SIG-M5 treated with dmso at 0.1 percent for 504 hours (cell line): ENCODE data around the gene LENG1.

Experiments used
- DNase-seq: peaks from one replicate; lab custom pipeline; 2025; ENCODE audit not compliant: unreplicated experiment; lab: John Stamatoyannopoulos, UW

Gene LENG1

DNA sequence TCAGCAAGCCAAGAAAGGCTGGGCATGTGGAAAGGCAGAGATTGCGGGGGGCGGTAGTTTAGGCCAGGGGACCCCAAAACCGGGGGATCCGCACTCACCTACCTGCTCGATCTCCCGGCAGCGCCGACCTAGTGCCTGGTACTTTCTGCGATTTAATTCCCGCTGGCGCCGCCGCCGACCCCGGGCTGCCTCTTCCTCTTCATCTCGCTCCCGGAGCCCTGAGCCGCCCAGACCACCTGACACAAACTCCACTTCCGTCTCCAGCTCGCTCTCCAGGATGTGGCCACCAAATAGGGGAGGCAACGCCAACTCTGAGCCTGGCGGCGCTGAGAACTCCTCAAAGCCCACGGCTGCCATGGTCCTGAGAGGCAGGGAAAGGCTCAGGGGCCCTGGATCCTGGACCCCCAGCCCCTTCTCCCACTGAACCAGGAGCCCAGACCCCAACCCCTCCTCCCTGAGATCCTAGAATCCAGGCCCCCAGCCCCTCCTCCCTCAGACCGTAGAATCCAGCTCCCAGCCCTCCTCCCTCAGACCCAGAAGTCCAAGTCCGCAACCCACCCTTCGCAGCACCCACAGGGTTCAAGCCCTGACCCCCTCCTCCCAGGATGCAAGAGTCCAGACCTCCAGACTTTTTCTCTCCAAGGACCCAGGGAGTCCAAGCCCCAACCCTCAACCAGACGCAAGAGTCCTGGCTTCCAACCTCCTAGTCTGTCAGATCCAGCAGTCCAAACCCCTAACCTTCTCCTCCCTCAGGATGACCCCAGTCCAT, 45.0 kb downstream of the LENG1 start:
- DNase-seq = peak; percentile 81

DNA sequence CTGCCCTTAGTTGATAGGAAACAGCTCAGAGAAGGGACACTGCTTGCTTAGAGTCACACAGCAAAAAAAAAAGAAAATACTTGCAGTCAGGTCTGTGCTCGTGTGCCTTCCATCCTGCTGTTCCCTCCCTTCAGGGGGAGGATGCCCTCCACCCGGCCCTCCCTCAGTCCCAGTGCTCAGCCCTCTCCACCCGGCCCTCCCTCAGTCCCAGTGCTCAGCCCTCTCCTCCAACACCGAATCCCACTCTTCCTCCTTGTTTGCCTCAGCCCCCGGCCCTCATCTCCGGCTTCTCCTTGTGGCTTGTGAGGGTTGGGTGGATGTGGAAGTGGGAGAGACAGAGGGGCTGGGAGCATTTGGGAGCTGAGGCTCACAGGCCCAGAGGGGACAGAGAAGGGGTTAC, 49.9 kb downstream of the LENG1 start:
- no peak for DNase-seq

DNA sequence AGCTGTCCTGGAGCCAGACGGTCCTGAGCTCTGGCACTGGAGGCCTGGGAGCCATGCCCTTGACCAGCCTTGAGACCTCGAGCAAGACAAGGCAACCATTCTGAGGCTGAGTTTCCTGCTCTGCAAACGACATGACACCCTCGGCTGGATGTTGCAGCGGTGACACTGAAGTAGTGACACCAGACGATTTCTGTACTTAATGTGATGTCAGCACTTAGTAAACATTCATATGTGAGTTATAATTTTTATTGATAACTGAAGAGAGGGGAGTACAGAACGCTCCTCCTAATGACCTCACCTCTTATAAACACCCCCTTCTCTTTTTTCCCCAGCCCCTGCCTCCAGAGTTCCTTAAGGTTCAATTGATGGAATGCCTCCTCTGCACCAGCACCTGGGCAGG, 51.0 kb downstream of the LENG1 start:
- DNase-seq = no peak

DNA sequence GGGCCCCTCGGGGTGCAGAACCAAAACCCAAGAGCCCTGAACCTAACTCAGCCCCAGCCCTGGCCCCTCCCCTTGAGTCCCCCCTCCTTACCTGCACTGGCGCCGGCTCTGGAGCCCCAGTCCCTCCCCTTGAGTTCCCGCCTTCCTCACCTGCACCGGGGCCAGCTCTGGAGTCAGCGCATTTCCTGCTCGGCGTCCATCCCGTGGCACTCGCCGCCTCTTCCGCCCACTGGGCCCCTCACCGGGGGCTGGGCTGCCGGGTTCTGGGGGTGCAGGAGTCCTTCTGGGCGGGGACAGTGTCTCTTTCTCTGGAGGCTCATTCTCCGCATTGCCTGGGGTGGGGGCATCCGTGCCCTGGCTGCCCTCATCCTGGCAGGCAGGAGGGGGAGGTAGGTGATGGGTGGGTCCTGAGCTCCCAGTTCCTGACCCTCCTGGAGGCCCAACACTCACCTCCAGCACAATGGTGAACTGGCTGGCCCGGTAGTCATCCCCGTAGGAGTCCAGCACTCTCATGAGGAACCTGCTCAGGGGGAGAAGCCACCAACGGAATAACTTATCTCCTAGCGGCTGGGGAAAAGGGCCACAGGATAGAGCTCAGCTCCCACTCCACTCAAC, 51.5 kb downstream of the LENG1 start:
- DNase-seq = no peak

DNA sequence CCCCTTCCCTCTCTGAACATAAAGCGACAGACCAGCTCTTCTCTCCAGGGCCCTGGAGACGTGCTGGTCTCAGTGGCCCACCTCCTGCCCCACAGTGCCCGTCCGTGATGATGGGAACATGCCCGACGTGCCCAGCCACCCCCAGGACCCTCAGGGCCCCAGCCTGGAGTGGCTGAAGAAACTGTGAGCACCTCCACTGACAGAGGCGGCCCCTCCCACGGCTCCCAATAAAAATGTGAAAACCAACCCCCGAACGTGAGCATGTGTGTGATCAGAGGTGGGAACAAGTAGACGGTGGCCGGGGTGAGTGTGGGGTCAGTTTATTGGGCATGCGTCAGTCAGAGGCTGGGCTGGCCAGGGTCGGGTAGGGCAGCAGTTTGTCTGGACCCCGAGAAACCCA, 52.8 kb downstream of the LENG1 start:
- no peak for DNase-seq

DNA sequence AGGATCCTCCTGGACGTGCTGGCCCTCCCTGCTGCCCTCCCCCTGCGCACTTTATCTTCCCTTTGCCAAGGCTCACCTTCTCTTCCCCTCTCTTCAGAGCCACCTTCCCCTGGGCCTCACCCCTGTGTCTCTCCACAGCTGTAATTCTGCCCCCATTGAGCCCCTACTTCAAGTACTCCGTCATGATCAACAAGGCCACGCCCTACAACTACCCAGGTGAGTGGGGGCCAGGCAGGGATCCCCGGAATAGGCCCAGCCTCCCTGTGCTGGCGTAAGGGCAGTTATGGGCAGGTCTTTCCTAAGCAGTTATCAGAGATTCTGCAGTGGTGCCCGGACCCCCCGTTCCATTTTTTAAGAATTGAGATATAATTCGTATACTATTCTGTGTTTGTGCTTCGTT, 53.7 kb downstream of the LENG1 start:
- no peak for DNase-seq
